ENCODE results near the gene GET4.

GRCh38 chr7:892648-893593 lies 16.6 kb downstream of the GET4 start:
- TF ChIP-seq CTCF (IDR thresholded peaks at IDR 0.05) (no peak), ZFX (IDR thresholded peaks at IDR 0.05; ENCODE audit: borderline replicate concordance) (no peak)

Data from 22Rv1 (cell line).